Sciatic nerve (tissue), 2 donors: ENCODE results near the gene NUP62. TPM values are rescaled to one million over a fixed set of nuclear protein-coding genes. Genes with fewer than 3 reads are reported as not detected.
"Not testable (repeated sequence)": the region's sequence is repeated elsewhere in the genome, so short reads cannot be mapped to it uniquely, and the experiment has no call there.

ENCODE experiments used
- ATAC-seq: fragments of 200-7000 bp; cut with Tn5 transposase; one replicate; pipeline ENCODE4 v1.9.1; 2020; ENCODE audit warnings: mild to moderate bottlenecking, moderate library complexity
- DNase-seq: peaks from one replicate; pipeline ENCODE4 v3.0.0-alpha.2; 2020; ENCODE audit warnings: low spot score
- intact Hi-C: fragments of 100-400 bp; cut with DNase I; formaldehyde crosslinking; loops from one replicate; pipeline ENCODE4 v1.14.2; 2022
- total RNA-seq: library from RNA; stranded (reverse); fragmentation: NEBNext Ultra II Directional; extraction: Animal tissue kit (Norgen Biotek cat#: 25700); gene quantifications from one replicate; pipeline ENCODE4 v1.2.1, GENCODE V29; 2021
- donor health status: DM: no; HTN: no; CAD: no.
- donor health status: DM: no; HTN: no; CAD: no.

The NUP62 gene
- total RNA-seq, 1 donor from 2014 or later, result 37.4 TPM

GRCh38 chr19:49929611-49930482, 543 bp upstream of the NUP62 start:
- ATAC-seq (peak; percentile 94), DNase-seq (peak; percentile 96)
- intact Hi-C loops, result no loop called here

GRCh38 chr19:49927526-49928264, 1.6 kb downstream of the NUP62 start:
- no peak for DNase-seq
- intact Hi-C loops, result no loop called here

GRCh38 chr19:49926515-49926914, 2.8 kb downstream of the NUP62 start:
- intact Hi-C loops, result no loop called here
- ATAC-seq (no peak), DNase-seq (no peak)

More at GRCh38 chr19:49927526-49928264, 1.6 kb downstream of the NUP62 start:
- no peak for ATAC-seq

DNA sequence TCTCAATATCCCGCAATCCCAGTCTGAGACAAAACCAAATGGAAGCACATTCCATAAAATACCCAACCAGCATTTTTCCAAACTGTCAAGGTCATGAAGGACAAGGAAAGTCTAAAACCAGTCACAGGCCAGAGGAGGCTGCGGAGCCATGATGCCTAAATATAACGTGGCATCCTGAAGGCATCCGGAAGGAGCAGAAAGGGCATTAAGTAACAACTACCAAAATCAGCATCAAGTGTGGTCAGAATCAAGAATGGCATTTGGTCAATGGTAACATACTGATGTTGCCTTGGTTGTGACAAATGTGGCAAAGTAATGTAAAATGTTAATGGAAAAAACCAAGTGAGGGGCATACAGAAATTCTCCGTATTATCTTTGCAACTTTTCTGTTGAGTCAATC, 3.8 kb downstream of the NUP62 start:
- DNase-seq (no peak), ATAC-seq (no peak)
- intact Hi-C loops, result no loop called here

- ATAC-seq, DNase-seq, intact Hi-C loops: not testable (repeated sequence)
Measured at GRCh38 chr19:49924881-49925210, 4.5 kb downstream of the NUP62 start.

GRCh38 chr19:49924004-49924880, 5.1 kb downstream of the NUP62 start:
- ATAC-seq (no peak), DNase-seq (no peak)
- intact Hi-C loops, result no loop called here

GRCh38 chr19:49923055-49924003, 6.0 kb downstream of the NUP62 start:
- ATAC-seq (peak; percentile 35), DNase-seq (no peak)
- intact Hi-C loops, result no loop called here

- intact Hi-C loops, result no loop called here
- ATAC-seq (no peak), DNase-seq (no peak)
Measured at GRCh38 chr19:49921871-49922795, 7.2 kb downstream of the NUP62 start.

GRCh38 chr19:49920624-49921363, 8.5 kb downstream of the NUP62 start:
- intact Hi-C loops, result no loop called here
- ATAC-seq (no peak), DNase-seq (no peak)

DNA sequence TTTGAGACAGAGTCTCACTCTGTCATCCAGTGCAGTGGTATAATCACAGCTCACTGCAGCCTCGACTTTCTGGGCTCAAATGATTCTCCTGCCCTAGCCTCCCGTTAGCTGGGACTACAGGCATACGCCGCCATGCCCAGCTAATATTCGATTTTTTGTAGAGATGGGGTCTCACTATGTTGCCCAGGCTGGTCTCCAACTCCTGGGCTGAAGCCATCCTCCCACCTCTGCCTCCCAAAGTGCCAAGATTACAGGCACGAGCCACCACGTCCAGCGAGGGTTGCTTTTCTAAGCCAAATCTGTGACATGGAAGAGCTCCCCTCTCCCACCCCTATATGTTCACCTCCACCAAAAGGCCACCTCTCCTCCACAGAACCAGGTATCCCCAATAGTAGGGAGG, 11.2 kb downstream of the NUP62 start:
- DNase-seq, result no peak
- no peak for ATAC-seq
- intact Hi-C loops, result no loop called here

- DNase-seq, result no peak
- peak; percentile 39 for ATAC-seq
- intact Hi-C loops, result no loop called here
Measured at GRCh38 chr19:49916839-49917733, 12.2 kb downstream of the NUP62 start.

GRCh38 chr19:49915271-49915670, 14.0 kb downstream of the NUP62 start:
- intact Hi-C loops, result no loop called here
- DNase-seq (no peak), ATAC-seq (no peak)

- intact Hi-C loops, result no loop called here
- ATAC-seq (no peak), DNase-seq (no peak)
Measured at GRCh38 chr19:49913720-49914119, 15.6 kb downstream of the NUP62 start.

DNA sequence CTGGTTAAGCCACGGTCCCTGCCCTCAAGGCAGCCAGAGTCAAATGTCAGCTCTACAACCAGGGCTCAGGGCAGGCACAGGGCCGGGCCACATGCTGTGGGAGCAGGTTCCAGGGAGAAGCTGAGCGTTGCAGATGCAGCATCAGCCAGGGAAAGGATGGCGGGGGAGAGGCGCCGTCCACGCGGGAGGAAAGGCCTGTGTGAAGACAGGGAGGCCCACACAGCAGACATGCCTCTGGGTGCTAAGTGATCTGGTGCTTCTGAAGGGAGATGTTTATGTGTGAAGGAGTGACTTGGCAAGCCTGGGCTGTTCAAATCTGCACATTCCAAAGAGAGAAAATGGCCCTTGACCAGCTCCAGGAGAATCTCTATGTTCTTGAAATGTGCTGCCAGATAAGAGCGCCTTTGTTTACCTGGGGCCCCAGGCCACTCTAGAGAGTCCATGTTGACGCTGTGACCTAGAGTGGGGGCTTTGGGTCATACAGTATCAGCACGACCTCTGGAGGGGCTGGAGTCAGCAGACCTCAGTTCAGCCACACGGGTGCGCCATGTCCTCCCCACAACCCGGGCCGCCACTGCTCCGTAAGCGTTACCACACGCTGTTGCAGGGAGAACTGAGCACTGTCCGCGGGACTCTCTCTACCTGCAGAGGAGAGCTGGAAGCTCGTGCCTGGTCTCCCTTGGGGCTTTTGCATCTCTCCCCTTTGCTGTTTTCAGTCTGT, 16.2 kb downstream of the NUP62 start:
- intact Hi-C loops, result no loop called here
- no peak for ATAC-seq
- no peak for DNase-seq
